Measurements from ENCODE around the gene OSBPL9. TPM values are rescaled to one million over a fixed set of nuclear protein-coding genes. Genes with fewer than 3 reads are reported as not detected.

OSBPL9 gene
- total and polyA plus RNA-seq, 2 donors (not counting 1 experiment from before 2014, with no cell fraction given): 23.1 to 59.6 TPM

DNA sequence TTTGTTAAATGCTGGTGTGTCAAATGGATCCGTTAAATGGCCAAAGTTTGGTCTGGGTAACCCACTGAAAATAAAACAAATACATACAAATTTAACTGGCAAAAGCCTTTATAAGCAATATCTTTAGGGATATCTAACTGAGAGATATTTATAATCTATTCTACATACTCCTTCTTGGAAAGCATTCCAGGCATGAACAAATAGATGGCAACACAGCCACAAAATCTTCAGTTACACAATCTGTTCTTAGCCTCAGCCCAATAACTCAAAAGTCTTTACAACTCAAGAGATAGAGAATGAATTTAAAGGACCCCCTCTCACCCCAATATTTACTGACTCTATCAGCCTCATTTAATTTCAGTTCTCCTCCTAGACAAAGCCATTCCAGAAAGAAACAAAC, 202.9 kb downstream of the OSBPL9 start:
- Histone ChIP-seq H3K27ac (ENCODE audit: low read length in 2 of 2) (no peak overlapping the region), H3K79me2 (ENCODE audit: control insufficient read depth, insufficient read depth, low read length) (no peaks in the 10 kb centered on the region), H3K36me3 (replicated peaks in 1 of 2; ENCODE audit: control extremely low read depth in 1 of 2, control insufficient read depth in 1 of 2, extremely low read depth in 1 of 2, insufficient read depth in 2 of 2, low read length in 1 of 2) (peaks cover 9 to 48% of the 10 kb centered on the region in 2 experiments), H2AFZ (ENCODE audit: insufficient read depth, low read depth, low read length, poor library complexity, severe bottlenecking) (no peak overlapping the region), H3K27me3 (replicated peaks in 1 of 4; ENCODE audit: control extremely low read depth in 1 of 4, control insufficient read depth in 3 of 4, insufficient read depth in 4 of 4, low read length in 3 of 4) (no peaks in the 10 kb centered on the region), H3K4me1 (ENCODE audit: control insufficient read depth in 2 of 2, insufficient read depth in 2 of 2, low read length in 2 of 2) (no peaks in the 10 kb centered on the region), H3K9ac (ENCODE audit: low read length) (no peak overlapping the region), H4K20me1 (ENCODE audit: control insufficient read depth, insufficient read depth, low read length, poor library complexity, severe bottlenecking) (no peaks in the 10 kb centered on the region), H3K4me3 (ENCODE audit: control extremely low read depth in 1 of 5, extremely low read depth in 1 of 5, insufficient read depth in 1 of 5, low read depth in 2 of 5, low read length in 4 of 5) (no peak overlapping the region), H3K4me2 (replicated peaks; ENCODE audit: low read depth, low read length, poor library complexity, severe bottlenecking) (no peak overlapping the region), H3K9me3 (ENCODE audit: control extremely low read depth in 1 of 3, control insufficient read depth in 2 of 3, insufficient read depth in 1 of 3, low read length in 2 of 3) (no peaks in the 10 kb centered on the region)
- TF ChIP-seq EZH2 (IDR thresholded peaks at IDR 0.05; ENCODE audit: borderline replicate concordance, insufficient read depth, low read depth, low read length, poor library complexity, severe bottlenecking) (no peak), CTCF (IDR thresholded peaks at IDR 0.05) (no peak)
- Mint-ChIP-seq H3K27me3 (no peaks in the 10 kb centered on the region), H3K9me3 (ENCODE audit: insufficient read depth) (no peaks in the 10 kb centered on the region), H3K4me3 (no peak overlapping the region), H3K27ac (no peak overlapping the region), H3K4me1 (no peaks in the 10 kb centered on the region)
- ATAC-seq (ENCODE audit: low read depth) (no peak), DNase-seq (no peak)
- intact Hi-C loops (cut with micrococcal nuclease): loop anchor here (10.0 kb wide), 1 partner anchor 55 kb away; the partner anchor contains the start of gene NRDC
- no CpG with 5 or more reads among the region's 1 CpG for WGBS (ENCODE audit: insufficient coverage)
- CTCF ChIA-PET: no interaction called here
- POLR2A ChIA-PET: no interaction called here

- H3K9me3 Mint-ChIP-seq (ENCODE audit: insufficient read depth): no peaks in the 10 kb centered on the region
- H3K9me3 ChIP-seq (ENCODE audit: control extremely low read depth in 1 of 3, control insufficient read depth in 2 of 3, insufficient read depth in 1 of 3, low read length in 2 of 3): peaks cover 0 to 3% (median 0%) of the 10 kb centered on the region in 3 donors
- no peaks in the 10 kb centered on the region for H3K27me3 ChIP-seq (replicated peaks in 1 of 4; ENCODE audit: control extremely low read depth in 1 of 4, control insufficient read depth in 3 of 4, insufficient read depth in 4 of 4, low read length in 3 of 4)
- CTCF ChIA-PET: no interaction called here
- H3K4me1 ChIP-seq (ENCODE audit: control insufficient read depth in 2 of 2, insufficient read depth in 2 of 2, low read length in 2 of 2): no peaks in the 10 kb centered on the region
- H3K79me2 ChIP-seq (ENCODE audit: control insufficient read depth, insufficient read depth, low read length): no peaks in the 10 kb centered on the region
- POLR2A ChIA-PET: no interaction called here
- peaks cover 9 to 38% of the 10 kb centered on the region in 2 experiments for H3K36me3 ChIP-seq (replicated peaks in 1 of 2; ENCODE audit: control extremely low read depth in 1 of 2, control insufficient read depth in 1 of 2, extremely low read depth in 1 of 2, insufficient read depth in 2 of 2, low read length in 1 of 2)
- H3K4me2 ChIP-seq (replicated peaks; ENCODE audit: low read depth, low read length, poor library complexity, severe bottlenecking): no peak overlapping the region
- WGBS (ENCODE audit: insufficient coverage): no CpG with 5 or more reads among the region's 2 CpGs
- no peak overlapping the region for H3K27ac Mint-ChIP-seq
- TF ChIP-seq CTCF (IDR thresholded peaks at IDR 0.05) (no peak), EZH2 (IDR thresholded peaks at IDR 0.05; ENCODE audit: borderline replicate concordance, insufficient read depth, low read depth, low read length, poor library complexity, severe bottlenecking) (no peak)
- H3K27me3 Mint-ChIP-seq: no peaks in the 10 kb centered on the region
- no peak overlapping the region for H3K9ac ChIP-seq (ENCODE audit: low read length)
- no peaks in the 10 kb centered on the region for H4K20me1 ChIP-seq (ENCODE audit: control insufficient read depth, insufficient read depth, low read length, poor library complexity, severe bottlenecking)
- intact Hi-C loops (cut with micrococcal nuclease): loop anchor here (10.0 kb wide), 1 partner anchor 46 kb away; the partner anchor contains the start of gene NRDC
- H2AFZ ChIP-seq (ENCODE audit: insufficient read depth, low read depth, low read length, poor library complexity, severe bottlenecking): no peak overlapping the region
- ATAC-seq (ENCODE audit: low read depth) (no peak), DNase-seq (no peak)
- H3K4me1 Mint-ChIP-seq: no peaks in the 10 kb centered on the region
- no peak overlapping the region for H3K4me3 Mint-ChIP-seq
- H3K27ac ChIP-seq (ENCODE audit: low read length in 2 of 2): no peak overlapping the region
- H3K4me3 ChIP-seq (ENCODE audit: control extremely low read depth in 1 of 5, extremely low read depth in 1 of 5, insufficient read depth in 1 of 5, low read depth in 2 of 5, low read length in 4 of 5): no peak overlapping the region
These were observed 212.2 kb downstream of the OSBPL9 start for GRCh38 chr1:51829058-51829457.

Data from B cell (primary cell).